IMR-90 (cell line): ENCODE results near the gene CDH1. TPM values are rescaled to one million over a fixed set of nuclear protein-coding genes. Genes with fewer than 3 reads are reported as not detected.

ENCODE experiments used
- ATAC-seq: fragments of 200-7000 bp; cut with Tn5 transposase; 2 replicates; pipeline ENCODE4 v1.9.1; 2020; ENCODE audit warnings: low read depth, mild to moderate bottlenecking, moderate library complexity
- BruUV-seq: library from RNA; stranded (reverse); fragments of 400-500 nt; replicated peaks from 2 replicates; lab custom pipeline; 2021; lab: Mats Ljungman, UMichigan
- CTCF ChIA-PET: fragments of 300-600 bp; formaldehyde crosslinking; extraction: SDS; loops from one replicate; lab custom pipeline; 2021; ENCODE audit warnings: antibody characterized with exemption; lab: Yijun Ruan, JAX
- POLR2A ChIA-PET: fragments of 300-600 bp; sonication (Branson Sonifier 250); formaldehyde crosslinking; loops from one replicate; lab custom pipeline; 2022; ENCODE audit warnings: antibody characterized with exemption; ENCODE audit not compliant: unreplicated experiment; lab: Charles Lee
- DNase-seq: peaks from one replicate; pipeline ENCODE4 v3.0.0; 2013
- H2AFZ ChIP-seq: replicated peaks from 2 replicates; pipeline ENCODE3; 2013; ENCODE audit warnings: low read length, mild to moderate bottlenecking; ENCODE audit not compliant: poor library complexity
- H2AK5ac ChIP-seq: 2 replicates; pipeline ENCODE4 v1.6.1; 2013; ENCODE audit warnings: low read depth, low read length, inconsistent platforms
- H2AK9ac ChIP-seq: replicated peaks from 2 replicates; pipeline ENCODE3; 2013; ENCODE audit warnings: mild to moderate bottlenecking, low read depth, low read length, moderate library complexity; ENCODE audit not compliant: poor library complexity
- H2BK120ac ChIP-seq: 2 replicates; pipeline ENCODE4 v1.6.1; 2013; ENCODE audit warnings: low read depth, low read length, inconsistent platforms
- H2BK15ac ChIP-seq: 3 replicates; pipeline ENCODE4 v1.6.1; 2013; ENCODE audit warnings: low read depth, low read length, inconsistent platforms
- H2BK20ac ChIP-seq: 2 replicates; pipeline ENCODE4 v1.6.1; 2013; ENCODE audit warnings: low read depth, mild to moderate bottlenecking, inconsistent platforms, low read length, moderate library complexity
- H2BK5ac ChIP-seq: 2 replicates; pipeline ENCODE4 v1.6.1; 2013; ENCODE audit warnings: mild to moderate bottlenecking, low read depth, low read length, inconsistent platforms; ENCODE audit not compliant: poor library complexity, severe bottlenecking
- H3K14ac ChIP-seq: replicated peaks from 2 replicates; pipeline ENCODE4 v1.6.1; 2013; ENCODE audit warnings: low read depth, low read length, inconsistent platforms
- H3K18ac ChIP-seq: 2 replicates; pipeline ENCODE4 v1.6.1; 2013; ENCODE audit warnings: low read depth, low read length, control low read depth
- H3K23ac ChIP-seq: 2 replicates; pipeline ENCODE4 v1.6.1; 2013; ENCODE audit warnings: low read depth, low read length, inconsistent platforms
- H3K27ac ChIP-seq: 2 replicates; pipeline ENCODE4 v1.5.1; 2013; ENCODE audit warnings: mild to moderate bottlenecking, control low read depth, low read length; ENCODE audit not compliant: insufficient read depth
- H3K27me3 ChIP-seq: 2 replicates; pipeline ENCODE4 v1.6.1; 2013; ENCODE audit warnings: low read length; ENCODE audit not compliant: control insufficient read depth, insufficient read depth
- H3K36me3 ChIP-seq: 2 replicates; pipeline ENCODE4 v1.6.1; 2013; ENCODE audit warnings: low read length, mixed read lengths; ENCODE audit not compliant: control insufficient read depth, insufficient read depth
- H3K4ac ChIP-seq: 2 replicates; pipeline ENCODE4 v1.6.1; 2013; ENCODE audit warnings: low read depth, low read length, inconsistent platforms
- H3K4me1 ChIP-seq: 2 replicates; pipeline ENCODE4 v1.6.1; 2013; ENCODE audit warnings: low read length, mixed read lengths; ENCODE audit not compliant: control insufficient read depth, insufficient read depth
- H3K4me2 ChIP-seq: 2 replicates; pipeline ENCODE4 v1.6.1; 2013; ENCODE audit warnings: low read depth, mild to moderate bottlenecking, control low read depth, low read length, moderate library complexity
- H3K4me3 ChIP-seq: 2 replicates; pipeline ENCODE4 v1.5.1; 2013; ENCODE audit warnings: low read depth, mild to moderate bottlenecking, control low read depth, low read length, moderate library complexity; ENCODE audit not compliant: insufficient read depth
- H3K56ac ChIP-seq: 2 replicates; pipeline ENCODE4 v1.6.1; 2013; ENCODE audit warnings: low read length, inconsistent platforms; ENCODE audit not compliant: insufficient read depth; ENCODE audit errors: extremely low read depth
- H3K79me1 ChIP-seq, 2 experiments: 2 replicates each; pipeline ENCODE4 v1.6.1; 2013; ENCODE audit warnings: low read length in 2 of 2, inconsistent platforms in 1 of 2, low read depth in 1 of 2
- H3K9ac ChIP-seq: 2 replicates; pipeline ENCODE4 v1.6.1; 2013; ENCODE audit warnings: low read depth, low read length, control low read depth
- H3K9me1 ChIP-seq: 2 replicates; pipeline ENCODE4 v1.6.1; 2013; ENCODE audit warnings: low read length, inconsistent platforms; ENCODE audit not compliant: insufficient read depth
- H3K9me3 ChIP-seq: 2 replicates; pipeline ENCODE4 v1.6.1; 2013; ENCODE audit warnings: low read length; ENCODE audit not compliant: control insufficient read depth, insufficient read depth
- H4K20me1 ChIP-seq: 2 replicates; pipeline ENCODE4 v1.6.1; 2013; ENCODE audit warnings: low read length, inconsistent platforms; ENCODE audit not compliant: insufficient read depth
- H4K5ac ChIP-seq: 2 replicates; pipeline ENCODE4 v1.6.1; 2013; ENCODE audit warnings: mild to moderate bottlenecking, low read depth, low read length, control low read depth
- H4K8ac ChIP-seq, 2 experiments: 2 replicates each; pipeline ENCODE4 v1.6.1; 2013; ENCODE audit warnings: low read depth in 2 of 2, low read length in 2 of 2, control low read depth in 1 of 2, inconsistent platforms in 1 of 2
- H4K91ac ChIP-seq: 2 replicates; pipeline ENCODE4 v1.6.1; 2013; ENCODE audit warnings: low read depth, low read length, inconsistent platforms; ENCODE audit not compliant: insufficient read depth
- BHLHE40 ChIP-seq: fragments of 150-350 bp; IDR thresholded peaks from 2 replicates; pipeline ENCODE4 v1.6.1; 2016; ENCODE audit warnings: mild to moderate bottlenecking, low read depth, low read length
- CEBPB ChIP-seq: IDR thresholded peaks from 2 replicates; pipeline ENCODE4 v1.6.1; 2012; ENCODE audit warnings: low read depth, low read length, improper control_type of control experiment
- CHD1 ChIP-seq: IDR thresholded peaks from 2 replicates; pipeline ENCODE4 v1.6.1; 2012; ENCODE audit warnings: low read depth, low read length, improper control_type of control experiment
- FOS ChIP-seq: fragments of 150-350 bp; IDR thresholded peaks from 2 replicates; pipeline ENCODE4 v1.6.1; 2016; ENCODE audit warnings: low read depth, low read length
- MAFK ChIP-seq: IDR thresholded peaks from 2 replicates; pipeline ENCODE4 v1.6.1; 2012; ENCODE audit warnings: low read depth, low read length, improper control_type of control experiment
- MAZ ChIP-seq: IDR thresholded peaks from 2 replicates; pipeline ENCODE4 v1.6.1; 2012; ENCODE audit warnings: low read depth, mild to moderate bottlenecking, low read length, improper control_type of control experiment, moderate library complexity, borderline replicate concordance
- MXI1 ChIP-seq: IDR thresholded peaks from 2 replicates; pipeline ENCODE4 v1.6.1; 2012; ENCODE audit warnings: low read depth, mild to moderate bottlenecking, low read length, moderate library complexity, borderline replicate concordance
- NFE2L2 ChIP-seq: fragments of 150-350 bp; IDR thresholded peaks from 2 replicates; pipeline ENCODE4 v1.6.1; 2016; ENCODE audit warnings: low read depth, mild to moderate bottlenecking, low read length
- POLR2A ChIP-seq: IDR thresholded peaks from 2 replicates; pipeline ENCODE4 v1.6.1; 2012; ENCODE audit warnings: mild to moderate bottlenecking, low read depth, low read length
- RAD21 ChIP-seq: IDR thresholded peaks from 2 replicates; pipeline ENCODE4 v1.6.1; 2012; ENCODE audit warnings: low read length, improper control_type of control experiment
- RCOR1 ChIP-seq: IDR thresholded peaks from 2 replicates; pipeline ENCODE4 v1.6.1; 2012; ENCODE audit warnings: mild to moderate bottlenecking, low read length, improper control_type of control experiment; ENCODE audit not compliant: insufficient replicate concordance
- RFX5 ChIP-seq: IDR thresholded peaks from 2 replicates; pipeline ENCODE4 v1.8.0; 2012; ENCODE audit warnings: low read depth, mild to moderate bottlenecking, low read length, moderate library complexity
- SMC3 ChIP-seq: fragments of 150-350 bp; IDR thresholded peaks from 2 replicates; pipeline ENCODE4 v1.6.1; 2016; ENCODE audit warnings: low read depth, mild to moderate bottlenecking, antibody characterized with exemption, low read length, moderate library complexity
- WGBS, 2 experiments: methylation state at CpG; one replicate each; pipeline versions ENCODE4 v1.1.5 to v1.1.7; 2013; ENCODE audit warnings: missing lambda C conversion rate in 2 of 2; ENCODE audit not compliant: insufficient read length in 1 of 2; ENCODE audit errors: extremely low coverage in 2 of 2; 5-methylcytosine and 5-hydroxymethylcytosine counted together
- dilution Hi-C: fragments of 300-500 bp; cut with HindIII; formaldehyde crosslinking; loops from one replicate; pipeline ENCODE4 v1.14.3; 2018; ENCODE audit warnings: low sequenced_read_pairs; ENCODE audit not compliant: unreplicated experiment
- in situ Hi-C: fragments of 300-500 bp; cut with MboI; formaldehyde crosslinking; loops from 3 replicates; pipeline ENCODE4 v1.14.3; 2019; ENCODE audit warnings: low sequenced_read_pairs, inconsistent platforms, mixed read lengths
- intact Hi-C: fragments of 100-400 bp; cut with micrococcal nuclease; formaldehyde crosslinking; loops from 2 replicates; pipeline ENCODE4 v1.10.0; 2022
- polyA plus RNA-seq, 3 experiments: library from polyadenylated mRNA; depleted of rRNA; stranded (reverse); fragments of >200 nt; gene quantifications; 2 replicates each; pipeline ENCODE4 v1.2.3, GENCODE V29; 2012; ENCODE audit warnings: low replicate concordance in 1 of 3
- total RNA-seq: library from RNA; depleted of rRNA; stranded (reverse); fragments of >200 nt; gene quantifications from 2 replicates; pipeline ENCODE4 v1.2.3, GENCODE V29; 2012
- TF ChIP-seq, protein P1 (sequence below): conservative IDR thresholded peaks from 2 replicates; pipeline ENCODE4 v1.5.1; 2012; ENCODE audit warnings: mild to moderate bottlenecking, low read depth, low read length, improper control_type of control experiment
- TF ChIP-seq, protein P2 (sequence below): fragments of 150-350 bp; IDR thresholded peaks from 2 replicates; pipeline ENCODE4 v1.6.1; 2017; ENCODE audit warnings: mild to moderate bottlenecking, antibody characterized with exemption, low read length, low read depth
- TF ChIP-seq, protein P3 (sequence below): fragments of 150-350 bp; IDR thresholded peaks from 2 replicates; pipeline ENCODE4 v1.6.1; 2016; ENCODE audit warnings: low read depth, mild to moderate bottlenecking, low read length, moderate library complexity, borderline replicate concordance

The CDH1 gene
- total and polyA plus RNA-seq, 2 of the 4 experiments (the other 2 are of a cell fraction) = under 0.01 TPM; not detected in 1

- Histone ChIP-seq H2AK9ac (no peak overlapping the region), H4K5ac (no peak overlapping the region), H3K27ac (no peak overlapping the region), H3K36me3 (no peaks in the 10 kb centered on the region), H4K20me1 (no peaks in the 10 kb centered on the region), H3K4ac (no peak overlapping the region), H2BK5ac (no peak overlapping the region), H3K9ac (no peak overlapping the region), H3K4me2 (no peak overlapping the region), H2BK15ac (no peak overlapping the region), H3K9me1 (no peaks in the 10 kb centered on the region), H3K4me3 (no peak overlapping the region), H3K9me3 (no peaks in the 10 kb centered on the region; the same call in 1 of the 2 replicates), H3K79me1 (no peaks in the 10 kb centered on the region), H4K91ac (no peak overlapping the region), H2BK120ac (no peak overlapping the region), H2AFZ (no peak overlapping the region), H3K27me3 (peaks cover 13% of the 10 kb centered on the region), H2AK5ac (no peak overlapping the region), H3K56ac (no peak overlapping the region), H2BK20ac (no peak overlapping the region), H3K18ac (no peak overlapping the region), H3K4me1 (no peaks in the 10 kb centered on the region), H3K14ac (no peak overlapping the region), H3K23ac (no peak overlapping the region), H4K8ac (no peak overlapping the region)
- ATAC-seq (no peak), DNase-seq (no peak)
- no TSS peak for BruUV-seq
- intact Hi-C loops (no loop called here), dilution Hi-C loops (no loop called here), in situ Hi-C loops (no loop called here)
- ChIA-PET POLR2A (no interaction called here), CTCF (no interaction called here)
- WGBS, 2 experiments = no CpG with 5 or more reads among the region's 5 CpGs
- no peak for TF ChIP-seq BHLHE40
- TF ChIP-seq MAZ = no peak
- TF ChIP-seq, protein P1, sequence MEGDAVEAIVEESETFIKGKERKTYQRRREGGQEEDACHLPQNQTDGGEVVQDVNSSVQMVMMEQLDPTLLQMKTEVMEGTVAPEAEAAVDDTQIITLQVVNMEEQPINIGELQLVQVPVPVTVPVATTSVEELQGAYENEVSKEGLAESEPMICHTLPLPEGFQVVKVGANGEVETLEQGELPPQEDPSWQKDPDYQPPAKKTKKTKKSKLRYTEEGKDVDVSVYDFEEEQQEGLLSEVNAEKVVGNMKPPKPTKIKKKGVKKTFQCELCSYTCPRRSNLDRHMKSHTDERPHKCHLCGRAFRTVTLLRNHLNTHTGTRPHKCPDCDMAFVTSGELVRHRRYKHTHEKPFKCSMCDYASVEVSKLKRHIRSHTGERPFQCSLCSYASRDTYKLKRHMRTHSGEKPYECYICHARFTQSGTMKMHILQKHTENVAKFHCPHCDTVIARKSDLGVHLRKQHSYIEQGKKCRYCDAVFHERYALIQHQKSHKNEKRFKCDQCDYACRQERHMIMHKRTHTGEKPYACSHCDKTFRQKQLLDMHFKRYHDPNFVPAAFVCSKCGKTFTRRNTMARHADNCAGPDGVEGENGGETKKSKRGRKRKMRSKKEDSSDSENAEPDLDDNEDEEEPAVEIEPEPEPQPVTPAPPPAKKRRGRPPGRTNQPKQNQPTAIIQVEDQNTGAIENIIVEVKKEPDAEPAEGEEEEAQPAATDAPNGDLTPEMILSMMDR = no peak
- TF ChIP-seq RAD21 = no peak
- TF ChIP-seq POLR2A = no peak
- no peak for TF ChIP-seq SMC3
- no peak for TF ChIP-seq RFX5
- no peak for TF ChIP-seq MXI1
- TF ChIP-seq CHD1 = no peak
- TF ChIP-seq MAFK = no peak
- TF ChIP-seq RCOR1 = no peak
- no peak for TF ChIP-seq CEBPB
- TF ChIP-seq FOS = no peak
- TF ChIP-seq, protein P2, sequence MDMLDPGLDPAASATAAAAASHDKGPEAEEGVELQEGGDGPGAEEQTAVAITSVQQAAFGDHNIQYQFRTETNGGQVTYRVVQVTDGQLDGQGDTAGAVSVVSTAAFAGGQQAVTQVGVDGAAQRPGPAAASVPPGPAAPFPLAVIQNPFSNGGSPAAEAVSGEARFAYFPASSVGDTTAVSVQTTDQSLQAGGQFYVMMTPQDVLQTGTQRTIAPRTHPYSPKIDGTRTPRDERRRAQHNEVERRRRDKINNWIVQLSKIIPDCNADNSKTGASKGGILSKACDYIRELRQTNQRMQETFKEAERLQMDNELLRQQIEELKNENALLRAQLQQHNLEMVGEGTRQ = no peak
- TF ChIP-seq, protein P3, sequence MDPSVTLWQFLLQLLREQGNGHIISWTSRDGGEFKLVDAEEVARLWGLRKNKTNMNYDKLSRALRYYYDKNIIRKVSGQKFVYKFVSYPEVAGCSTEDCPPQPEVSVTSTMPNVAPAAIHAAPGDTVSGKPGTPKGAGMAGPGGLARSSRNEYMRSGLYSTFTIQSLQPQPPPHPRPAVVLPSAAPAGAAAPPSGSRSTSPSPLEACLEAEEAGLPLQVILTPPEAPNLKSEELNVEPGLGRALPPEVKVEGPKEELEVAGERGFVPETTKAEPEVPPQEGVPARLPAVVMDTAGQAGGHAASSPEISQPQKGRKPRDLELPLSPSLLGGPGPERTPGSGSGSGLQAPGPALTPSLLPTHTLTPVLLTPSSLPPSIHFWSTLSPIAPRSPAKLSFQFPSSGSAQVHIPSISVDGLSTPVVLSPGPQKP = no peak
- no peak for TF ChIP-seq NFE2L2
Measured at GRCh38 chr16:68715471-68715870, 21.6 kb upstream of the CDH1 start.
